ENCODE measurements around the gene ATM.

Gene ATM

GRCh38 chr11:108343714-108344113 lies 120.8 kb downstream of the ATM start:
- in situ Hi-C loops (cut with MboI; ENCODE audit: low pct_unique_long_range_greater_than_20kb, low sequenced_read_pairs, unreplicated experiment): loop anchor here (25.0 kb wide), 1 partner anchor 319 kb away; the partner anchor contains the start of gene DDX10
- TF ChIP-seq CTCF (IDR thresholded peaks at IDR 0.05; ENCODE audit: extremely low read depth, insufficient read depth, missing control alignments): no peak
- no peak for DNase-seq (ENCODE audit: low spot score)

GRCh38 chr11:108345767-108346166 lies 122.9 kb downstream of the ATM start:
- in situ Hi-C loops (cut with MboI; ENCODE audit: low pct_unique_long_range_greater_than_20kb, low sequenced_read_pairs, unreplicated experiment): loop anchor here (25.0 kb wide), 1 partner anchor 317 kb away; the partner anchor contains the start of gene DDX10
- TF ChIP-seq CTCF (IDR thresholded peaks at IDR 0.05; ENCODE audit: extremely low read depth, insufficient read depth, missing control alignments): no peak
- DNase-seq (ENCODE audit: low spot score): no peak

GRCh38 chr11:108346451-108346850 lies 123.6 kb downstream of the ATM start:
- in situ Hi-C loops (cut with MboI; ENCODE audit: low pct_unique_long_range_greater_than_20kb, low sequenced_read_pairs, unreplicated experiment): loop anchor here (25.0 kb wide), 1 partner anchor 316 kb away; the partner anchor contains the start of gene DDX10
- TF ChIP-seq CTCF (IDR thresholded peaks at IDR 0.05; ENCODE audit: extremely low read depth, insufficient read depth, missing control alignments): no peak
- no peak for DNase-seq (ENCODE audit: low spot score)

- in situ Hi-C loops (cut with MboI; ENCODE audit: low pct_unique_long_range_greater_than_20kb, low sequenced_read_pairs, unreplicated experiment): no loop called here
- TF ChIP-seq CTCF (IDR thresholded peaks at IDR 0.05; ENCODE audit: extremely low read depth, insufficient read depth, missing control alignments): no peak
- no peak for DNase-seq (ENCODE audit: low spot score)
These were observed 128.6 kb downstream of the ATM start for GRCh38 chr11:108351468-108351867.

GRCh38 chr11:108364159-108364558 lies 141.3 kb downstream of the ATM start:
- in situ Hi-C loops (cut with MboI; ENCODE audit: low pct_unique_long_range_greater_than_20kb, low sequenced_read_pairs, unreplicated experiment): no loop called here
- no peak for TF ChIP-seq CTCF (IDR thresholded peaks at IDR 0.05; ENCODE audit: extremely low read depth, insufficient read depth, missing control alignments)
- no peak for DNase-seq (ENCODE audit: low spot score)

GRCh38 chr11:108368134-108368533 lies 145.3 kb downstream of the ATM start:
- no peak for DNase-seq (ENCODE audit: low spot score)
- in situ Hi-C loops (cut with MboI; ENCODE audit: low pct_unique_long_range_greater_than_20kb, low sequenced_read_pairs, unreplicated experiment): no loop called here

More at GRCh38 chr11:108368134-108368533, 145.3 kb downstream of the ATM start:
- TF ChIP-seq CTCF (IDR thresholded peaks at IDR 0.05; ENCODE audit: extremely low read depth, insufficient read depth, missing control alignments): no peak
